Stimulated activated CD4-positive, alpha-beta T cell treated with anti-CD3 and anti-CD28 coated beads, Interleukin-15, amount 100 ng/mL, for 1 hour (primary cell): ENCODE results near the gene BBS12.
"Not testable (repeated sequence)": the region's sequence is repeated elsewhere in the genome, so short reads cannot be mapped to it uniquely, and the experiment has no call there.

Experiments
- DNase-seq, 2 donors: peaks; one replicate each; pipeline ENCODE4 v3.0.0-alpha.2; 2020; ENCODE audit warnings: low read depth in 1 of 2, low spot score in 1 of 2

BBS12 gene

DNA sequence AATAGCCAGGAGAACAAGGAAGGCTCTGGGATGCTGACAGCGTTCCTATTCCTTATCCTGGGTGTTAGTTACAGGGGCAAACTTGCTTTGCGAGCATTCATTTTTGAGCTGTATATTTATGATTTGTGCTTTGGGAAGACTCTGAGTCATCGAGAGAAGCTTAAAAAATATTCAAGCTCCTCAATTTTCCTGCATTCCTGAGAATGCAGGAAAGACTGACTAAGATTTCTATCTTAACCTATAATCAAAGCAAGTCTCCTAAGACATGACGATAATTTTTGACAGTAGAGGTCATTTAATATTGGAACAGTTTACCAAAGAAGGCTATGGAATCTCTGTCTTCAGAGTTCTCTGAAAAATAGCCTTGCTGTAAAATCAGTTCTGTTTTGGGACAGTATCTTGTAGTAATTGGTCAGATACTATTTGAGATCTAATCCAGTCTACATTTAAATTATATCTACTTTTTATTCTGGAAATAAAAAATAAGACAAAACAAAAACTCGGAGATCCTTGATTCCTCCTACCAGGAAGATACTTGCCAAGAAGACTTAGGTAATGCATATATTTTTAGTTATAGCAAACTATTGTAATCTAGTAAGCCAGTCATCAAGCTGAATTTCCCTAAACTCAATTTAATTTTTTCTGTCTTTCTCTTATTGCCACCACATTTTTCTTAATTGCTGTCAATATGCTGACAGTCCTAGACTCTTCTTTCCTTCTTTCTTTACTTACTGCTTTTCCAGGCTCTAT is 31.7 kb downstream of the BBS12 start:
- DNase-seq: no peak

DNA sequence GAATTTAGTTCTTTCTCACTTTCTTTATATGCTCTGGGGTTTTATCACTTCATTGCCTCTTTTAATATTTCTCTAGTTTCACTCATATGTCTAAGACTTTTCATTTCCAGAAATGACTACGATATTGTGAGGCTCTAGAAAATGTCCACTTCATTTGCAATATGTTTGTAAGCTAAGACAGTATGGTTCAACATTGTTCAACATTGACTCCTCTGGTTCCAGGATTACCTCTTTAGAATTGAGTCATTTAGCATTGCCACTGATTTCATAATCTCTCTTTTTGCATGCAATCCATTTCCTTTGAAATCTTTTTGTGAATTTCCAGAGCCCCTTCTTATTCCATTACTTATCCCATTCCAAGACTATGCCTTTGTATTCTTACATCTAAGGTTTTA is 32.3 kb downstream of the BBS12 start:
- no peak for DNase-seq

DNA sequence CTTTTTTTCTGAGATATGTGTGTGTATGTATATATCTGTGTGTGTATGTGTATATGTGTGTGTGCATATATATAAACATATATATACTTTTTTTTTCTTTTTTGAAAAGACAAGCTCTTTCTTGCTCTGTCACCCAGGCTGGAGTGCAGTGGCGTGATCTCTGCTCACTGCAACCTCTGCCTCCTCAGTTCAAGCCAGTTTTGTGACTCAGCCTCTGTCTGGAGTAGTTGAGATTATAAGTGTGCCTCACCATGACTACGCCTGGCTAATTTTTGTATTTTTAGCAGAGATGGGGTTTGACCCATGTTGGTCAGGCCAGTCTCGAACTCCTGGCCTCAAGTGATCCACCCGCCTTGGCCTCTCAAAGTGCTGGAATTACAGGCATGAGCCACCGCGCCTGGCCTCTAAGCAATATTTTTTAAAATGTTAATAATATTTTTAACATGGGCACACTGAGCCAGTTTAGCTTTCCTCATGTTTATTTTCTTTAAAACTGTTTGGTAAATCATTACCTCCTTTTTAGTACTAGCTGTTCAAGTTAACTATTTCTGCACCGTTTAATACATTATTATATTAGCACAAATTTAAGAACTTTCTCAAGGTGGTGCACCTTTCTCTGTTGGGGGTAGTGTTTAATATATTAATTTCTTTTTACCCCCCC is 33.3 kb downstream of the BBS12 start:
- no peak for DNase-seq

- DNase-seq: no peak
These were observed 33.8 kb downstream of the BBS12 start for GRCh38 chr4:122766353-122766705.

DNA sequence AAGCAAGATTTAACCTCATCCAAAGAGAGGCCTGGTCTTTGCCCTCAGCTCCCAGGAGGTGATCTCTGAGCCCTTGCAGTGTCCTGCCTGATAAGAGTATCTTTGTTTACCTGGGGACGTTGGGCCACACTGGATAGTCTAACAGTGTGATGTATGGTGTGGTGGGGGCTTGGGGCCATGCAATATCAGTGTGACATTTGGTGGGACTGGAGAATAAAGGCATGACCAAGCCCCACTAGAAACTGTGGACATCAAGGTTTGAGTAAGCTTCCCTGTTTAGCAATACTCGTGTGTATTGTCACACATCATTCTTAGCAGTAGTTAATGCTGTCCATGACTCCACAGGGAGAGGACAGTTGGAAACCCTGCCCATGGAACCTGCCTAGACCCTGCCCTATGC is 34.4 kb downstream of the BBS12 start:
- no peak for DNase-seq

- no peak for DNase-seq
These were observed 39.2 kb downstream of the BBS12 start for GRCh38 chr4:122771724-122772123.

- no peak for DNase-seq
These were observed 39.8 kb downstream of the BBS12 start for GRCh38 chr4:122772311-122772710.

GRCh38 chr4:122772986-122773385 is 40.5 kb downstream of the BBS12 start:
- DNase-seq: no peak

DNA sequence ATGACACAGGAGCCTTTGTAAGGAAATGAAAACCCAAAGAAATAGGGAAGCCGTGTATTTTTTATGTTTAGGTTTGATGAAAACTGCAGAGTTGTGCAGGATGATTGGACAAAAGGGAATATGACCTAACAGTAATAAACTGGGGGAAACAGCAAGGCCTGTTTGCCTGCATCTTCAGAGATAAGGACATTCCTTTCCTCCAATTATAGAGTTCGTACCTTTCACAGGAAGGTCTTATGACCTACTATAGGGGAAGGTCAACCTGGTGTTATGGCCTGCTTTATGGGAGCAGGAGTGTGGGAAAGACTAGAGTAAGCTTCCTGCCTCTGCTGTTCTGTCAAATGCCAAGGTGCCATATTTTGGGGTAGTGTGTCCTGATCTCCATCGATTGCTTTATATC is 42.5 kb downstream of the BBS12 start:
- no peak for DNase-seq

- DNase-seq: no peak
These were observed 43.7 kb downstream of the BBS12 start for GRCh38 chr4:122775987-122776836.

- no peak for DNase-seq
These were observed 44.4 kb downstream of the BBS12 start for GRCh38 chr4:122776916-122777315.

DNA sequence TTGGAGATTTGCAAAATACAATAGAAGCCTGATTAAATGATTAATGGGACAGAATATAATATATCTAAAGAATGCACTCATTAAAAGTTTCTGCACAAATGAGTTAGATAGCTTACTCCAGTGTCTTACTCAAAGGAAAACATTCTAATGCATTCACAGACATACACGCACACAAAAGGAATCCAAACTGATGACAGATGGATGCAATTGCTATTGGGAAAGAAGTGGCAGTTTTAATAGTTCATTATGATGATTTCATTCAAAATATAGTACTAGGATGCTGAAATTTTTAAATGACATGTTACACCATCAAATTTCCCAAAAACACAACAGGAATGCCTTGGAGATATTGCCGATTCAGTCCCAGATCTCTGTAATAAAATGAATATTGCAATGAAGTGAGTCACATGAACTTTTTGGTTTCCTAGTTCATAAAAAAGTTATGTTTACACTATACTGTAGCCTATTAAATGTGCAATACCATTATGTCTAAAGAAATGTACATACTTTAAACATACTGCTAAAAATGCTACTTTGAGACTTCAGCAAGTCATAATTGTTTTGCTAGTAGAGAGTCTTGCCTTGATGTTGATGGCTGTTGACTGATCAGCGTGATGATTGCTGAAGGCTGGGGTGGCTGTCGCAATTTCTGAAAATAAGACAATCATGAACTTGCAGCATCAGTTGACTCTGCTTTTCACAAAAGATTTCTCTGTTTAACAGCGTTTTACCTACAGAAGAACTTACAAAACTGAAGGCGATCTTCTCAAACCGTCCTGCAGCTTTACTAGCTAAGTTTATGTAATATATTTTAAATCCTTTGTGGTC is 45.6 kb downstream of the BBS12 start:
- no peak for DNase-seq

DNA sequence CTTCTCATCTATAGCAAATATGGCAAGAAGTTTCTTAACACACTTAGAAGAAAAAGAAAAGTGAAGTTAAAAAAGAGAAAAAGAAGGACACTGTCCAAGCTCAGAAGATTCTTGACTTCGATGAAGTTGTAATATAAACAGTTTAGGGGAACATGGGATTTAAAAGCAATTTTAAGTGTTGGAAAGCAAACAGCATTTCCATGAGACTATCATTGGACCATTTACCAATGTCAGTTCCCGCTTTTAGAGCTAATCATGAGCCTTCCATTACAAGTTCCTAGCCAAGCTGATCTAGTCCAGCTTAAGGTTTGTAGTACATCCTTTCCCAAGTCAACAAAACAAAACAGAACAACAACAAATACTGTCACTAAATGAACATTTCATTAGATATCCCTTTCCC is 49.0 kb downstream of the BBS12 start:
- no peak for DNase-seq

DNA sequence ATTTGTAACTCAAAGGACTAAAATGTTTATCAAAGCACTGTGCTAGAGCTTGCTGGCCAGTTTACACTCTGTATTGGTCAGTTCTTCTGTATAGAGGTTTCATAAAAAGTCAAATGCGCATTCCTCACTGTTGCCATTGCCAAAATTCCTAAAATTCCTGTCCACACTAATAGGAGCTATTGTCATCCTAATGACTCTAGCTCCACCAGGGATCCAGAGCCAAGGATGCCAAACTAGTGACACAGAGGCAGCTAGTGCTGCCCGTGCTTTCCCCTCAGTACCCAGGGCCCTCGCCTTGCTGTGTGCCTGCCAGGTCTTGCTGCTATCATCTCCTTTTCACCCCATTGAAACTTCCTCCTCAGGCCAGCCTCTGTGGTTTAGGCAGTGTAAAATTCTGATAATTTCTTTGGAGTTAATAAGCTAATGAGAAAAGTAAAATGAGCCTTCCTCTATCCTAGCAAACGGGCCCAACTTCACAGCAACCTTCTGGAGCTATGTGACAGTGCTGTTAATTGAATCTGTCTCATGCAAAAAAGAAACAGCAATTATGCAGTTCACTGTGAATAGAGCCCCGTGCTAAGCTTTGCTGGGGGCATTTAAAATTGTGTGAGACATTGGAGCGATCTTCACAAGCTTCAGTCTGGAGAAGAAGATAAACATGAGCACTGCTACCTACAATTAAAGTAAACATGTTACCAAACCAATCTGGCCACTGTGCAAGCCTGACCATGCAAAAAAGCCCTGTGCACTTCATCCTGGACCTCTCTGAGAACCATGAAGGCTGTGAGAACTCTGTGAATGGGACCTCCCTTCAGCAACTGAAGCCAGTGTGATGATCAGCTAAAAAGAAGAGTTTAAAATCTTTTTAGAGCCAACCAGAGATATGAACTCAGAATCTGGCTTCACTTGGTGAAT is 51.1 kb downstream of the BBS12 start:
- no peak for DNase-seq

DNA sequence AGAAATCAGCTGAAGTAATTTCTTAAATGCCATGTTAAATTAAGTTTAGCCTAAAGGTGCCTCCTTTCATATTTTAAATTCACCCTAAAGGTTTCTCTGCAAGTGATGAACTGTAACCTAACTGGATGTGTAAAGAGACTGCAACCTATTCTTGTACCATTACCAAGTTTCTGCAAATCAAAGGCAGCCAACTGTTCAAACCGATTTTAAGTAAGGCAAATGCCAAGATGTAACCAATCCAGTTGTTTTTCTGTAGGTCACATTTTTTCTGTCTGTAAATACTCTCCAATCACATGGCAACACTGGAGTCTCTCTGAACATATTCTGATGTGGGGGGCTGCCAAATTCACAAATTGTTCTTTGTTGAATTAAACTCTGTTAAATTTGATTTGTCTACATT is 51.8 kb downstream of the BBS12 start:
- DNase-seq: no peak

- DNase-seq: no peak
These were observed 52.6 kb downstream of the BBS12 start for GRCh38 chr4:122785099-122785498.

GRCh38 chr4:122786296-122786695 is 53.8 kb downstream of the BBS12 start:
- not testable (repeated sequence) for DNase-seq

DNA sequence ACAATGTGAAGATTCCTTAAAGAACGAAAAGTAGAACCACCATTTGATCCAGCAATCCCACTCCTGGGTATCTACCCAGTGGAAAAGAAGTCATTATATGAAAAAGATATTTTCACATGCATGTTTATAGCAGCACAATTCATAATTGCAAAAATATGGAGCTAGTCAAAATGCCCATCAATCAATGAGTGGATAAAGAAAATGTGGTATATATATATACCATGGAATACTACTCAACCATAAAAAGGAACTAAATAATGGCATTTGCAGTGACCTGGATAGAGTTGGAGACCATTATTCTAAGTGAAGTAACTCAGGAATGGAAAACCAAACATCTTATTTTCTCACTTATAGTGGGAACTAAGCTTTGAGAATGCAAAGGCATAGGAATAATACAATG is 54.4 kb downstream of the BBS12 start:
- not testable (repeated sequence) for DNase-seq

GRCh38 chr4:122787940-122788339 is 55.4 kb downstream of the BBS12 start:
- no peak for DNase-seq

DNA sequence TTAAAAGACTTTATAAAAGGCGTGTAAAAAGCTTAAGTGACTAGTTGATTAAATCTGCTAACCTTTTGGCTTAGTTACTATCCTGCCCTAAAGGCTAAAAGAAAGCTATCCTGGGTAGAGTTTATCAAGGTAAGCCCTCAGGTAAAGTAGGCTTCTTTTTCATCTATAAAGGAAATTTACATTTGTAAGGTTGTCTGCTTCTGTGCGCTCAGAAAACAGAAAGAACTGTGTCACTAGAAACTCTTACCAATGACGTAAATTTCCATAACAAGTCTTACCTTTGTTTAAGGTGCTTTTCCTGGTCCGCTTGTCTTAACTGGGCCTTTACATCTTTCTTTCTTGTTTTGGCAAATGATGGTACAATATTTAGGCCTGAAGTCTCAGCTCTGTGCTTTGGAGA is 56.4 kb downstream of the BBS12 start:
- DNase-seq: no peak
